GM18907 (cell line): Measurements from ENCODE around the gene MTOR.

Experiments used
- ATAC-seq: cut with Tn5 transposase; IDR thresholded peaks from one replicate; pipeline ENCODE4 v1.9.1; 2021; ENCODE audit warnings: mild to moderate bottlenecking, moderate library complexity; ENCODE audit not compliant: unreplicated experiment

Gene MTOR

DNA sequence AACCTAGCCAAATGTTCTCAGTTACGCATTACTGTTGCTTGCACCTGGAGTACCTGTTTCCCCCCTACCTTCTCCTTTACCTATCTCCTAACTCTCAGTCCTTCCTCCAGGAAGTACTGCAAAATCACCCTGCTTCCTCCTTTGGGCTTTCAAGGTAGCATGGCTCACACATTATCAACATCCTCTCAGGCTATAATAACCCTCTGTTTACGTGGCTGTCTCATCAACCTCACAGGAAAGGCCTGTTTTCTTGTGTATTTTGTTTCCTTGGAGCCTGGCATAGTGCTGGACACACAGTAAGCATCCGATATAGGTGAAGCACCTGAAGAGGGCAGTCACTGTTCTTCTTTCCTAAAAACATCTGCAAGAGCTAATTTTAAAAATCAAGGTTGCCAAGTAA lies 105.9 kb downstream of the MTOR start:
- no peak for ATAC-seq

DNA sequence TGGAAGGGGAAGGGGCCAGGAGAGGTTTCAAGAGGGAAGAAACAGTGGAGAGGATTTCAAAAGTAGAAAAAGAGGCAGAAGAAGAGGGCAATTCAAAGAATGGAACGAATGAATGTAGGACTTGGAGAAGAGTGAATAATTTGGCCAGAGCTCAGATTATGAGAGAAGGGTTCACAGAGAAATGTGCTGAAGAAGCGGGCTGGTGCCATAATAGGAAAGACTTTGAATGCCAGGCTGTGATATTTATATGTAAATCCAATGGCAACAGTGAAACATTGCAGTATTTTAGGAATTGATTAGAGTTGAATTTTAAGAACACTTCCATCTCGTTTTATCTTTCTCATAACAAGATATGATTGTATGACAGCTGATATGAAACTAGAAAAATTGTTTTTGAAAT lies 109.2 kb downstream of the MTOR start:
- no peak for ATAC-seq

- no peak for ATAC-seq
Measured at GRCh38 chr1:11152755-11153154, 109.6 kb downstream of the MTOR start.

DNA sequence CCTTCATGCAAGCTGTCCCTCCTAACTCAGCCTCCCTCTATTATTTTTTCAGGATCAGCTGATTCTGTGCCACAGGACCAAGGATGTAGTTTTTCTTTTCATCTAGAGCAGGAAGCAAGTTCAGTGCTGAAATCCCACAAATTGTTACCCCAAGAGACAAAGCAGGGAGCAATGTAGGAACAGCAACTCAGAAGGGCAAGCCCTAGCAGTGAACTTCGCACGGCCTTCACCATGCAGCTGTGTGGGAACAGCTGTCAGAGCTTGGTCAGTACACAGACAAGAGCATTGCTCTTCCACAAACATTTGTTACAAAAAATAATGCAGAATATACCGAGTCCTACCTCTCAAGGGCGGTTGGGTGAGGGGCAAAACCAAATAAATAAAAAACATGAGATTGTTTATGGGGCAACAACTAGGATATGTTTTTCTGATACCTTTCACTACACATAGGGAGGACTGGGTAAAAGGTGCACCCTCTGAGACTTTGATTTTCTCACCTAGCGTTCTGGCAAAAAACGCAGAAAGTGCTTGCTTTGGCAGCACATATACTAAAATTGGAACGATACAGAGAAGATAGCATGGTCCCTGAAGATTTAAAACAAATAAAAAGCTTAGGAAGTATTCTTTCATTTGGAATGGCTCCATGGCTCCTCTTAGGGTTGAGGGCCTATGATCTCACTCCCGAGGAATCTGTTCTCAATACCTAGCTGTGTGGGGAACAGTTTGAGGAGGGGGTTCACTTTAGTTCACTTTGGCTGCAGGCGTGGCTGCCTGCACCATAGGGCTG lies 110.3 kb downstream of the MTOR start:
- ATAC-seq: no peak

GRCh38 chr1:11151114-11151513 lies 111.2 kb downstream of the MTOR start:
- ATAC-seq: no peak

DNA sequence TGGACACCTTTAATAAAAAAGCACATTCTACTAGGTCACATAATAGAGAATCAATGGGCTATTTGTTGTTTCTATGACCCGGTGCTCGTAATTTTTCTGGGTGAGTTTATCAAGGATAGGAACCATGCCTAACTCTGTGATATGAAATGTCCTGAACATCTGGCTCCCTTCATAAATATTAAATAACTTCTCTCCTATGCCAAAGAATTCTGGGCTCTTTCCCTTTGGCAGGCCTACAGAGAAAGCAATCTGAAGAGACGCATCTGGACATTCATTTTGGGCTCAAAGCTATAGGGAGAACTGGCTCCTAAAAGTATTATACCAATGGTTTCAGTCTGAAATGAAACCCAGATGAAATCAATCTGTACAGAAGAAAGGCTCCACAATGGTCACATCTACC lies 112.0 kb downstream of the MTOR start:
- ATAC-seq: no peak

DNA sequence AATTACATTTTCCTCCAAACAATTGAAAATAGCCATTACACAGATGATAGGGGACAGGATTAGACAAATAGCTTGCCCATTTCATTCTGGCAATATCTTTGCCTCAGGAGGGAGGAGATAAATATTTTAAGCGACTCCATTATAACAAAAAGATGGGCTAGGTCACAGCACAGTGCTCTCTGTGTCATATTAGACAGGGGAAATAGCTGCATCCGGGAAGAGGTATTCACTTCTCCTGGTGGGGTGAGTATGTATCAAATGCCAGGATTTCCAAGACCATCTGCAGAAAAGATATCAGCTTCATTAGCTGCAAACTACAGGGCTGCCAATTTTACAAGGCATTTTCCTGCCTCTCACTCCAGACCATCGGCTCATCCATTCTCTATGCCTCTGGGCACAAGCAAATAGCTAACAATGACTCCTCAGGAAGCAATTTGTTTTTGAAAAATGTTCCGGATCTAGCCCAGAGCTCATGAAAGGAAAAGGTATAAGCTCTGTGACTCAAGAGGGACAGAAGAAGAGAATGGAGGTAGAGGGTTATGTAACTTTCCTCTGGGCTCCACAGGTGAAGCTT lies 115.1 kb downstream of the MTOR start:
- ATAC-seq: no peak

GRCh38 chr1:11145741-11146140 lies 116.6 kb downstream of the MTOR start:
- ATAC-seq: no peak

DNA sequence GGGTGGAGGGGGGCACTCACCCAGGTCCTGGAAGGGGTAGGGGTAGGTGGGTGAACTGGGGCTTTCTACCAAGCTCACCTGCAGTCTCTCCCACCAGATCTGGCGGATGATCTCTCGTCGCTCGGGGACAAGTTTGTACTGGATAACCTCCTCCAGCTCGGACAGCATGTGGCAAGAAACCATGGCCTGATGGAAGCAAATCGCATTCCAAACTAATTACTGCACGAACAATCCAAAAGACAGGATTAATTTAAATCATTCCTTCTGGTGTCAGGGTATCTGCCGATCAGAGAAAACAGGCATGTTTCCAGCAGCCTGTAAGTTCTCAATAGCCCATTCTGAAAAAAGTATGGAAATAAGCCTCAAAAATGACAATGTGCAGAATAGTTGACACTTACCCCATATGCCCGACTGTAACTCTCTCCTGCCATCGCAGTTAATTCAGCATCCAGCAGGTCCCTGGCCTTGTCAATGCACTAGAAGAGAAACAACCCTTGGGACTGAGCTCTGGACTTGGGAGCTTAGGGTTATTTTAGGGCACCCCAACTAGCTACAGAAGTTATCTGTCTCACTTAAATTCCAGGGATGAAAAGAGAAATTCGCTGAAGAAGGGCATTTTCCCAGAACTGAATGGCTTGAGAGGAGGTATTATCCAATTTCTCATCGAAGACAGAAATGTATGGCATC lies 117.6 kb downstream of the MTOR start:
- no peak for ATAC-seq

DNA sequence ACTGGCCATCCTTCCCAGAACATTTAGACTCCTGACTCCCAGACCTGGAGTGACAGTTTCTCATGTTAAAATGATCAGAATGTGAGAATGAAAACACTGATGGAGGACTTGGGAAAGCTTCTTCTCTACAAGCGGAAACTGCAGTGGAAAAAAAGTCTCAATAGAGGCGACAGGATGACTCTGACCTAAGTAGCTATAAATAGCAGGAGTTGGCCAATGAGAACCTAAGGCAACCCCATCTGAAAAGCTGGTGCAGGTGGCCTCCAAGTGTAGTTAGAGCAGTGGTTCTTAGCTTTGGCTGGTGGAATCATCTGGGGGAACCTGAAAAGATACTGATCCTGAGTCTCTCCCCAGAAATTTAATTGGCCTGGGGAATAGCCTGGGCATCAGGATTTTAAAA lies 118.4 kb downstream of the MTOR start:
- no peak for ATAC-seq

DNA sequence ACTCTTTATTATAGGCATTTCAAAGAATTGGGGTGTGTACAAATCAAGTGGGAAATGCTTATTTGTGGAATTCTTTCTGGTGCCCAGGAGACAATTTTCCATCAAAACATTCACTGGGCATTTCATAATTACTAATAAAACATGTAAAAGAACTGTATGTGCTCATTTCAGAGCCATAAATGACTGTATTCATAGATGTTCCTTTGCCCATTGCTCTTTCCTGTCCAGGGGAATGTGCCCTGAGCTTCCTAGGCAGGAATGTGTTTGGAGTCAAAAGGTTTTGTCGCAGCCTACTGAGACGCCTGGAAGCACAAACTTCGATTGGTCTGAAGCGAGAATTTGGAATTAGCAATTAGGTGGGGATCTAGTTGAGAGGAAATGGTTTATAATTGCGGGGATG lies 119.0 kb downstream of the MTOR start:
- no peak for ATAC-seq

GRCh38 chr1:11142618-11143391 lies 119.5 kb downstream of the MTOR start:
- ATAC-seq: no peak

GRCh38 chr1:11138952-11139351 lies 123.4 kb downstream of the MTOR start:
- ATAC-seq: no peak

GRCh38 chr1:11138029-11138428 lies 124.3 kb downstream of the MTOR start:
- ATAC-seq: no peak

GRCh38 chr1:11134898-11135266 lies 127.5 kb downstream of the MTOR start:
- no peak for ATAC-seq

- ATAC-seq: no peak
Measured at GRCh38 chr1:11134251-11134897, 128.0 kb downstream of the MTOR start.

GRCh38 chr1:11132563-11133293 lies 129.6 kb downstream of the MTOR start:
- no peak for ATAC-seq

- no peak for ATAC-seq
Measured at GRCh38 chr1:11131816-11132215, 130.5 kb downstream of the MTOR start.

- no peak for ATAC-seq
Measured at GRCh38 chr1:11130406-11130805, 131.9 kb downstream of the MTOR start.

DNA sequence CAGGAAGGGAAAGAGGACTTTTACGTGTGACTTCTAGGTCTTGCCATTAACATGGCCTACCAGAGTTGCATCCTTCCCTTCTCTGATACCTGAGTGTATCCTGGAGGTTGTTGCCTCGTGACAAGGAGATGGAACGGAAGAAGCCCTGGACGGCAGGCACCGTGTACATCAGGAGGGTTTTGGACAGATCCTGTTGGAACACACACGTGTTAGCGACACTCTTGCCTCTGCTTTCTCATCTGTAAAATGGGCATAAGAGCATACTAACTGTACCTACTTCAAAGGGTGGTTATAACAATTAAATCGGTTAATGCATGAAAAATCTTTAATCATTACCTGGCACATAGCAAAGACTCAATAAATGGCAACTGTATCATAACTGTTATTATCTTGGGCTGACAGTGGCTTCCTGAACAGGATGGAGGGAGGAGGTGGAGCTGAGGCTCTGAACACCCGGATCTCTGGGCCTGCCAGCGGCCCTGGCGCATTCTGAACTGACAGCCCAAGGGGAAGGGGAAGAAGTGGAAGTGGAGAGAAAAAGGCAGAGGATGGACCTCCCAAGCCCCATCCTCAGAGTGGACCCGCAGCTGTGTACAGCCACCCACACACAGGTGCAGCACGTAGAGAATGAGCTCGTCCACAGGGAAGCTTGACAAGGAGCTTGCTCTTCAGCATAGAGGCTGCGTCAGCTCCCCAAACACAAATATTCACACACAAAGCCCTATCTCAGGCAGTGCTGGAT lies 132.5 kb downstream of the MTOR start:
- ATAC-seq: no peak
